GM04504 (cell line): Measurements from ENCODE around the gene AMPD3.
A peak's percentile ranks its signal among the peaks of the same experiment; 100 is the strongest.

Experiments
- DNase-seq: peaks from one replicate; pipeline ENCODE4 v3.0.0-alpha.2; 2012; ENCODE audit warnings: low read depth

Gene AMPD3

DNA sequence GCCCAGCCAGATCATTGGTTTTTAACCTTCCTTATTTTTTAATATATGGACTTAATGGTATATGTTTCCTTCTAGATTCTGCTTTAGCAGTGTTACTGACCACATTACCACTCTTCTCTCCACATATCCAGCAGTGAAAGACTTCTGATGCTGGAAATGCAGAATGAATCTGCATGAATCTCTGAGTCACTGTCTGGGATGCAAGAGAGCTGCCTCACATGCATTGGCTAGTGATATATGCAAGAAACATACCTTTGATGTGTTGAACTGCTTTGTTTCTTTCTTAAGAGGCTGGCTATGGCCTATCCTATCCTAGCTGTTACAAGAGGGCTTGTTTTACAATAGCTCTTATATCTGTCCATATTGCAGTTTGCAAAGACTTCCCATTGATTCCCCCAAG is 16.6 kb upstream of the AMPD3 start:
- DNase-seq: no peak

DNA sequence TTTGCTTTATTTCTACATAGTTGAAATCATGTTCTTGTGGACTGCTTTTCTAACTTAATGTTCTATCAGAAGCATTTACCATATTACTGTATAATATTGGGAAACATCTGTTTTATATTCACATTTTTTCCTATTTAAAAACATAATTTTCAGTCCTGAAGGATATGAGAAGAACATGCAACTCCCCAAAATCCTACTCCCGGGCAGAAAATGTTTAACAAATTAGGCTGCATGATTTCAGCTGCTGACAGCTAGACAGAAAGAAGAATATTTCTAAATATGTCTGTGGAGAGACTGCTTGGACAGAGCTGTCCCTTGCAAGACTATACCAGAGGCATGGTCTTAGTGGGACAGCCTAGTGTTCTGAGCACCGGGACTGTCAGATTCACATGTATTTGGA is 15.7 kb upstream of the AMPD3 start:
- DNase-seq: no peak

DNA sequence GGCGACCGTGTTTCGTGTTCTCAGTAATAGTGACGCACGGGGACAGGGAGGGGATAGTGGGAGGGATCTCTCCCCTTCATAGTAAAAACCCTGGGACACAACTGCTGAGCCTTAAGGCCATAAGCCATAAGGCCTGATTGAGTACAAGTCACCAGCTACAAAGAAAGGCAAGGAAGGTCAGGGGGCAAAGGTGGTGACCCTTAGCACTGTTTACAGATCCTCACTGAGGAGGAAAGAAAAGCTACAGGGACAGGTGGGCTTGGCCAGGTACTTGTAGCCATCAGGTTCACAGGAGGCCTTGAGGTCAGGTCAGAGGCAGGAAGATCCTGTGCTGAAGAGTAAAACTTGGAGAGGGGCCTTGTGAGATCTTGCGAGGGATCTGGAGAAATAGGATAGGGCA is 15.1 kb upstream of the AMPD3 start:
- DNase-seq: no peak

DNA sequence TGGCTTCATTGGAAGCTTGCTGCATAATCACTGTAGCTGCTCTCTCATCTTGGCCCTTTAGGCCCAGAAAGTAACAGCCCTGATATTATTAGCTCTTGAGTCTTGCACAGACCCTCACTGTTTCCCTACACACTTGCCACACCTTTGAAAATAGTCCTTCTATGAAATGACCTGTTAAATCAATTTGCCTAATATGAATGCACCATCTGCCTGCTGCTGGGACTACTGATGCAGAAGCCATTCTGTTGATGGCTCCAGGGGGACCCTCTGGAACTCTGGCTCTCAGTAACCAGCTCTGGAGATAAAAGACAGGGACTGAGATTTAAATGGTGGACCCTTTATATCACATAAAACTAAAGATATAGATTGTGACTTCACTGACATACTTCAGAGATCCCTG is 14.7 kb upstream of the AMPD3 start:
- no peak for DNase-seq

DNA sequence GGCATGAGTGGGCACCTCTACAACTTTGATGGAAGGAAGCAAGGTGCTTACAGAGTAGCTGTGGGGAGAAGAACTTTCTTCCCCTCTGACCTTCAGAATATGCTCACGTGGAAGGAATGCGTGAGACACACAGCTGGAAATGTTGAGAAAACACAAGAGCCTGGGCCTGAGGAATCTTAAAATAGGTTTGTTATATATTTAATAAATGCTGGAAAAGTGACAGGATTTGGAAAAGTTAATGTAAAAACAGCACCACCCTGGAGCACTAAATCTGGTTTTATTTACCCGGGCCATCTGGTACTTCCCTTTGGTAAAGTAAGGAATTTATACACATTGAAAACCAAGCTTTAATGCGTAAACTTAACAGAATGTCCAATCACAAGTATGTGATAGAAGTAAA is 14.0 kb upstream of the AMPD3 start:
- DNase-seq: no peak

DNA sequence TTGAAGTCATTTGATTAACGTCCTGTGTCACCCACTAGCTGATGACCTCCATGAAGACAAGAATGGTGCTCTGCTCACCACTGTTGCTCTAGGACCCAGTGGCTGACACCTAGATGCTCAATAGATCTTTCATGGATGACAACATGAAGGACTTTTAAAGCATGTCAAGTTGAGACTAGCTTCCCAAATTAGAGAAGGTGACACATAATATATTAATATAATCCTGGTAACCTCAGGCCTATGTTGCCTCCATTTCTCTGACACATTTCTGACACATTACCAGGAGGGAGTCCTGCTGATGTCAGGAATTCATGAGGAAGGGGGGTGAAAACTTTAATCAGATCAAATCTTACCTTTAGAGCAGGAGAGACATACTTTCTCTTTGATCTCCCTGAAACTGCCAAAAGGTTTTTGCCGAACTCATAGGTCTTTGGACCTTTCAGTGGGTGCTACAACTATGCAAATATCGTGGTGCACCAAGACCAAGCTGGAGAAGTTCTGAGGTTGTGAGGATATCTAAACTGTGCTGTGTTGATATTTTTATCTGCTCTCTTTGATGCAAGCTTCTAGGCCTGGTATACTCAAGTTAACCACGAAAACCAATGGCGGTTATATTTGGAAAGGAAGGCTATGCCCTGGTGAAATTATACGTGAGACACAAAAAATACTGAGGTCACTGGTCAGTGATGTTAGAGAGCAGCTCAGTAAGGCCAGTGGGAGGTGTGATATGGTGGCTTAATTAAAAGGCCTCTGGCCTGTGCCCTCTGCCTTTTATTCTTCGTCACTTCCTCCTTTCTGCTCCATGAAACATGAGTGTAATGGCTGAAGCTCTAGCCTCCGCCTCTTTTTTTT is 13.2 kb upstream of the AMPD3 start:
- DNase-seq: no peak

DNA sequence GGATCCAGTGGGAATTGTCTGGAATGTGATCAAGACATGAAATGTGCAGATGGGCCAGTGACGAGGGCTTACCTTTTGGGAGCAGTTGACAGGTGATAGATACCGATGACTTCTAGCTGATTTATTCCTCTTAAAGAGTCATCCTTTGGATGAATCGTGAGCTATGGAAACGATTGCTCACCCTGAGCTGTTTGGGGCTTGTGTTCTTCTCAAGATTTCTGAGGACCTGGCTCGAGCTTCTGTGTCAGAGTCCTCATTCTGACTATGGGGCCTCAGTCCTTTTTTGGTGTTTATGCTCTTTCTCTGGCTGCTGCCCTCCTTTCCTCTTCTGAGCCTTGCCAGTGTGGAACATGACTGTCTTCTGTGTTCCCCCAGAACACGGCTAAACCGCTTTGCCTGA is 11.9 kb upstream of the AMPD3 start:
- DNase-seq: no peak

DNA sequence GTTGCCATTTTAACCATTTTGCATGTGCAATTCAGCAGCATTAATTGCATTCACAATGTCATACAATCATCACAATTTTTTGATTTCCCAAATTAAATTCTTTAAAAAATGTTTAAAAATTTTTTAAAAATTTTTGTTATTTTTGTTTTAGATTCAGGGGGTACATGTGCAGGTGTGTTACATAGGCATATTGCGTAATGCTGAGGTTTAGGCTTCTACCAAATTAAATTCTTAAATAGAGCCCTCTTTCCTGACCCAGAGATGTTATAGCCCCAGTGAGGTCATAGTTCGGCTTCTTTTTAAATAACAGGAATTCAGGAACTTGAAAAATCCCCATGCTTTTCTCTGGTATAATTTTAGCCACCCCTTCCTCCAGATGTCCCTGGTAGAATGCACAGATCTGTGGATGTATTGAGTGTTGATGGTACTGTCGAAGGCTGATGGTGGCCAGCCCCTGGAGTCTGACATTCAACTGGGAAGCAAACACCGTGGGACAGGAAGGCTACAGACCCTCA is 11.3 kb upstream of the AMPD3 start:
- DNase-seq: no peak

DNA sequence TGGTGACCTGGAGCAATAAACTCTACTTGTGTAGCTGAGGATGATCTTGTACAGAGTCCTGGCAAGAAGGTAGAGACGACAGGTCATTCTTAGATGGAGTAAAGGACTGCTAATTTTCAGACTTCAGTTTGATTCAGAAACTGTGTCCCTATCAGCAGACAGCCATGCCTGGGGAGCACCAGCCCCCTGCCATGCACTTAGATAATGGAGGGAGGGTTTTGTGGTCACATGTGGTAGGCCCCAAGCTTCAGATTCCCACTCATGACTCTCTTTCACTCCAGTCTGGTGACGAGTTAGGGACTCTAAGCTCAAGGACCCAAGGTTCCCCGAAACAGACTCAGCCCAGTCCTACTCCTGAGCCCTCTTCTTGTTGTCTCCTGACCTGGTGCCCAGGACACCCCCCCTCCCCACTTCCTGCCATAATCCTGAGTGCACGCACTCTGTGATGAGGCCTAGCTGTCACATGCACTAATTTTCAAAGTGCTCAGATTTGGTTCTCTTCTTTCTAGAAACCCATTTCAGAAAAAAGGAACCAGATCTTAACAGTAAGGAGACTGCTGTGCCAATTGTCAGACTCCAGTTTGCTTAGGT is 10.2 kb upstream of the AMPD3 start:
- no peak for DNase-seq

DNA sequence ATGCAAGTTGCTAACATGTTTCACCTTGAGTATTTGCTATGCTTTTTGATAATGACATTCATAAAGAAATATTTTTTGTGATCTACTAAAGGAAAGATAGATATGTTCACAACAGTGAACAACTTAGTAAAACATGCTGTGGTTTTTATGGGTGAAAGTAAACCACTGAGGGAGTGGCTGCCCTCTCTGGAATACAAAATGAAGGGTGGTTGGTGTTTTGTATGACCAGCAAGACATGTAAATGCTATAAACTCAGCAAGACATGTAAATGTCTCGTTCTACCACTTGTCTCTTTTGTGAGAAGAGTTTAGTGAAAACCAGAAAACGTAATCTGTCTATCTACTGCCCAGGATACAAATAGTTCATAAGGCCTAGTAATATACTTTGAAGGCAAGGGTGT is 7.6 kb upstream of the AMPD3 start:
- no peak for DNase-seq

DNA sequence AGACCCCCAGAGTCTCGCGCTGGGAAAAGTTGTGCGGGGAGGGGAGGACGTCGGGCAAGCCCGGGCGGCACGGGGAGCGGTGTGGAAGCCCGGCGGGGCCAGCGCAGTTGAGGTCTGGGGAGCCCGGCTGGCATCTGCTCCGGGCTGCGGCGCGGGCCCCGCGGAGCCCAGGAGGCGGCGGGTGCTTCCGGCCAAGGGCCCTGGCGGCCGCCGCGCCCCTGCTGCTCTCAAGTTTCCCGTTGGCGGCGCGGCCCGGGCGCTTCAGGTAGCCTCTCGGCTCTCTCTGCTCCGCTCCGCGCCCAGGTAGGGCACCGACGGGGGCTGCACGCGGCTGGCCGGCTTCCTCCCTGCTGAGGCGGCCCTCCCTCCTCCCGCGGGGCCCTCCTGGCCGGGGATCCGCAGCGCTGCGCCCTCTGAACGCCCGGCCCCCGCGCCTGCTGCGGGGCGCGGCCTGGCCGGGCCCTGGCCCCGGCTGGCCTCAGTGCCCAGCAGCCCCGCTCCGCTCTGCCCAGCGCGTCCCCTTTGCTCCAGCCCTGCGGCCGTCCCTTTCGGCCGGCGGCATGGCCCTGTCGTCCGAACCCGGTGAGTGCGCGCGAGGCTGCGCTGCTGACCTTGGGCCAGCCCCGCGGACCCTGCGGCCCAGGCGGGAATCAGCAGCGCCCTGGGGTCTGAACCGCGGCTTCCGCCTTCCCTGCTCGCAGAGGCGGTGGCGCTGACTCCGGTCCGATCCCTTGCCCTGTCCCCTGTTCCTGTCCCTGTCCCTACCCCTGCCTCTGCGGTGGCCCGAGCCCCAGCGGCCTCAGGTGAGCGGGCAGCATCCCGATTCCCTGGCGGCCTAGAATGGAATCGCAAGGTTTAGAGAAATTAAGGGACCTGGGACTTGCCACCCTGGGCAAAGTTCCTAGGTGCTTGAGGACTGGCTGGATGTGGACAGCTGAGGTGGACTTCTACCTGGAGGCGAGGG is 4.3 kb upstream of the AMPD3 start:
- no peak for DNase-seq

DNA sequence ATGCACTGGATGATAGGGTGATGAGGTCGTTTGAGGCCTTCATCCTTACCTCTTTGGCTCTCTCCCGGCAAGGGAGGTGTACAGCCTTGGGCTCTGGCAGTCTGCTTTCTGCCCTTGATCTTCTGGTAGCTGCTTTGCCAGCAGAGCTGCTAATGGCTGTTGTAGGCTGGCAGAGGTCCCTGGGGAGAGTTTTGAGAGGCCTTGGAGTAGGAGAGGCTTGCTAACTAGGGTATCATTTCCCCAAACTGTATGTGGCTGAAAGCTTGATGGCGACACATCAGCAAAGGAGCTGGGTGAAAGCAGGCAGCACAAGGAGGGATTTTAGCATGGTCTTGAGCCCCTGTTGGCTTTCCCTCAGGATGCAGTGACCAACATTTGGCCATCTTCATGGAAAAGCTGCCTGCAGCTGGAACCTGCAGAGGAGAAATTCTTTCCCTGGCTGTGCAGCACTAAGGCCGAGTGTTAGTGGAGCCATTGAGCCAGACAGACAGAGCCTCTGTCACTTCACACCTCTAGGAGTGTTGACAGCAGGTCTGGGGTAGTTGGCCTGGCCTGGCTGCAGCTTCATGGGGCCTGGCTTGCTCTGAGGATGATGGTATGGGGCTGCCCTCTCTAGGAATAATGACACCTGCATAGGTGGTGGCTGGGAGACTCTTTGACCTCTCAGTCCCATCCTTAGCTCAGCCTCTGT is 3.5 kb upstream of the AMPD3 start:
- DNase-seq: no peak

DNA sequence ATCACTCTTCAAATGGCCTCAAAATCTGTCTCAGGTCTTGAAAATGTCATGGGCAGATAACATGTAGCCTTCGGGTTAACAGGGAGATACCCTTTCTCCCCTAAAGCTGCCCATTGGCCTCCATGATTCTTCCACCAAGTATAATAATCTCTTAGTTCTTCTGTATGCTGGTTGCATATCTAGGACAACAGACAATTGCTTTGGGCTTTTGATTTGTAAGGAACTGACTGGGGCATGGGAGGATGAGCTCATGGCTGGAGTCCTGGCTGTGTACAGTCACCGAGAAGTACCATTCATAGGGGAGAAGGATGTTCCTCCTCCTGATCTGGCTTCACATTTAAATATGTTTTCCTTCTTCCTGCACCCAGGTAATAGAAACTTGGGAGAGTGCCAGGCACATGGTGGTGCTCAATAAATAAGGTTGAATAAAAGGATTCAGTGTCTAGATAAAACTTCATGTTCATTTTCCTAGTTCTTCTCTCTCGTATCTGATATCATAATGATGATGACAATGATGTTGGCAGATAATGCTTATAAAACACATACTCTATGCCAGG is 2.8 kb upstream of the AMPD3 start:
- DNase-seq: no peak

DNA sequence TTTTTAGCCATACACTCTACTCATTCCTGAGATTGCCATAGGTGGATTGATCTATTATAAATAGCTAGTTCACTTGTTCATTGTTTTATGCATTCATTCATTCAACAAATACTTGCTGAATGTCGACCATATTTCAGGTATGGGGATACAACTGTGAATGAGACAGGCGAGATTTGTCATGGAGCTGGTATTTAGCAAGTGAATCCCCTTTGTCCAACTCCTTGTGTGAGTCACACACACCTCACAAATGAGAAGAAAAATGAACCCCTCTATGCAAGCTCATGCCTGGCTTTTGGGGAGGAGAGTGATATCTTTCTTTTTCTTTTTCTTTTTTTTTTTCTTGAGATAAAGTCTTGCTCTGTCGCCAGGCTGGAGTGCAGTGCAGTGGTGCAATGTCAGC is 1.8 kb upstream of the AMPD3 start:
- DNase-seq: no peak

DNA sequence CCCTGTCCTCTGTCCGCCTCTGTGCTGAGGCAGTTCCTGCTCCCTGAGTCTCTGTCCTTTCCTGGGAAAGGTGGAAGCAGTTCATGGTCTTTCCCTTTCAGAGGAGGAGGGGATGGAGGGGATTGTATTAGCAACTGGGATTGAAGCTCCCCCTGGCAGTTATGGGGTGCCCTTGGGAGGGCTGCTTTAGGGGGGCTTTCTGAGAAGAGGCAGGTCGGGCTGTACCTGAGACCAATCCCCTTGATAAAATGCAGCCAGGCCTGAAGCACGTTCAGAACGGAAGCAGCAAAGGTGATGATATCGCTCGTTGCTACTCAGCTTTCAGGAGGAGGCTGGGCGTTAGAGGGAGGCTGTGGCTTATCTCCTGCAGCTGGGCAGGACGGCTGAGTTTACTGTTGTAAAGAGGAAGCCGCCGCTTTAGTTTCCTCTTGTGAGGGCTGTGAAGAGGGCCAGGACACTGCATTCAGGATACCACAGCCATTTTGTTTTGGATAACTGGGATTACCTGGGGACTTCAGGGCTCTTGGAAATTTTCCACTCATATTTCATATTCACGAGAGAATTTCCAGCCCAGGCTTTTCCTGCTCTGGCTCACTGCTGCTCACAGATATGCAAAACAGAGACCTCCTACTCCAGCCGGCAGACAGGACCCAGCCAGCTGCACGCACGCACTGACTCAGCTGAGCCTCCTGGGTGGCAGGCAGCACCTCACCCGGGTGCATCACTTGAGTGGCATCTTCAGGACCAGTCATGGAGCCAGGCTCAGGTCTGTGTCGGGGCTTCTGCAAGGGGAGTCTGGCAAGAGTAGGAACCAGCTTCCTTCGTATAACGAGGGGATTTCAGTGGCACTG is 798 bp downstream of the AMPD3 start:
- peak; percentile 27 for DNase-seq

DNA sequence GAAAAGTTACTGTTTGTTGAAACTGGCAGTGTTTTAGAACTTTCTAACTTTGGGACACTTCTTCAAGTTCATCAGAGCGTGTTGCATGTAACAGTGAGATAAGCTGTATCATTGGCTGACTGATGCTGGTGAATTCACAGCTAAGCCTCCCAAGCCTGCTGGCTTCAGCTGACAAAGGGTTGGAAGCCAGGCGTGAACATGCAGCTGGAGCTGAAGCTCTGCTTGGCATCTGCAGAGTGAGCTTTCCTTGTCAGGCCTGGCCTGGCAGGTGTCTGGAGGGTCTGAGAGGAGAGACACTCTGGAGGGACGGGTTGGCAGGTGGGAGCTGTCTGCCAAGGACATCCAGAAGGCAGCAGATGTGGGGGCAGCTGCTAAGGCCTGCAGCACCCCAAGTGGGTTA is 1.5 kb downstream of the AMPD3 start:
- no peak for DNase-seq

DNA sequence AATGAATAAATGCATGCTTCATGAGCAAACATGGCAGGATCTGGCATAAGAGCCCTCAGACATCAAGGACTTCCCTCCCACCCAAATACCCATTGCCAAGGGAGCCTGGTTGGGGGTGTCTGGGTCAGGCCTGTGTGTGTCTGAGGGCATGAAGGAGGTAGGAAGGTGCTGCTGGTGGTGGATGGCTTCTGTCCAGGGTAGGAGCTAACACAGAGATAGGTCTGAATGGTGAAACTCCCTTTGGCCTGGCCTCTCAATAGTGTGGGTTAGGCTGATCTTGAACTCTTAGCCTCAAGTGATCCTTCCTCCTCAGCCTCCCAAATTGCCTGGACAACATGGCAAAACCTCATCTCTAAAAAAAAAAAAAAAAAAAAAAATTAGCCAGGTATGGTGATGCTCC is 2.8 kb downstream of the AMPD3 start:
- no peak for DNase-seq

DNA sequence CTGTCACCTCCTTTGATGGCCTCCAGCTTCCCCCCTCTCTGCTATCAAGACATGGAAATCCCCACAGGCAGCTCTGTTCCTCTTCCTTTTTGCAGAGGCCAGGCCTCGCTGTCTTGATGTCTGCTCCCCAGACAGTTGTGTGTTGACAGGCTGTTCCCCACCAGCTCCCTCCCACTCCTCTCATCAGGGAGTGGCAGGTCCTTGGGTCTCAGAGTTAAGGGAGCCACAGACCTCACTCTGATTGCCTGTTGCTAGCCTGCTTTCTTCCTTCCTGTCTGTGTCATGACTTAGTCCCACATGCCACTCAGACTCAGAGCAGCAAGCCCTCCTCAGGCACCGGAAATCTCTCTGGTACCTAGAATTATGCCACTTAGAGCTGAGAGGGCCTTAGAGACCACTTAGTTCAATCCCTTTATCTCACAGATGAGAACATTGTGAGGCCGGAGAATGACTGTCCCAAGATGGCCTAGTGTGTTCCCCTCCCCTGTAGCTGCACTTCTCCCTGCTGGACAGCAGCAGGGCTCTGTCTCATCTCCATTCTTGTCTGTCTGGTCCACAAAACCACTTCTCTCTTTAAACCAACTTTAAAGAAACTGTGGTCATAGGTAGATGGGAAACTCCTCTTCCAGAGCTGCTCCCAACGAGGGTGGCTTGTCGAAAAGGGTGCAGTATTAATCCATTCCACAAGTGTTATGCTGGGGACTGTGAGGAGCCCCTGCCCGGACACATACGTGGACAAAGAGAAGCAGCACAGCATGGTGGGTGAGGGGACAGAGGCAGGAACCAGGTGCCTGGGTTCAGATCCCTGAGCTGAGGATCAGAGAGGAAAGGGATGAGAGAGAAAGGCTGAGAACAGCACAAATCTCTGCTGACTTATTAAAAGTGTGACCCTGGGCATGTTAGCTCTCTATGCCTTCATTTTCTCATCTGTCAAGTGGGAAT is 4.2 kb downstream of the AMPD3 start:
- DNase-seq: no peak

DNA sequence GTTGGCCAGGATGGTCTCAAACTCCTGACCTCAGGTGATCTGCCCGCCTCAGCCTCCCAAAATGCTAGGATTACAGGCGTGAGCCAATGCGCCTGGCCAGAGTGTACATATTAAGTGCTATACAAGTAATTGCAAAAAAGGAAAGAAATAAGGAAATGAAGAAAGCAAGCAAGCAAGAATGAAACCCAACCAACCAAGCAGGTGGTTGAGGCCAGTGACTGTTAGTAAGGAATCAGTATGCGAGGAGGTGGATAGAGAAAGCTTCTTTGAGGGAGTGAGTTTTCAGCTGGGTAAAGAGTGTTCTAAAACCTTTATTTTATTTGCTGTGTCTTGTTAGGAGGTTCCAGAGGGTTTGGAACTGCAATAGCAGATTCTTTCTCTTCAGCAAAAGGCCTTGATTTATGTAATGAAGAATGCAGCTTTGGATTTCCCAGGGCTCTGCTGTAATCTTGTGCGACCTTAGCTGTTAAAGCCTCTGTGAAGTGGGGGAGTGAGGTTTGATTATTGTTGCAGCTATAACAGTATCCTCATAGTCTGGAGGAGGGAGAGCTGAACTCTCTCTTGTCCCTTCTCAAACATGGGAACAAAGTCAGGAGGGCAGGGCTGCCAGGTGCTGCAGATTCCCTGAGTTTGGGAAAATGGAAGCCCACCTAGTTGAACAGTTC is 5.7 kb downstream of the AMPD3 start:
- DNase-seq: no peak
